SHP77 treated with DMSO at 0.1 percent for 48 hours (cell line): Measurements from ENCODE around the gene SRY.
"Not testable (repeated sequence)": the region's sequence is repeated elsewhere in the genome, so short reads cannot be mapped to it uniquely, and the experiment has no call there.

Source experiments
- DNase-seq: peaks from one replicate; lab custom pipeline; 2025; lab: John Stamatoyannopoulos, UW

Gene SRY

DNA sequence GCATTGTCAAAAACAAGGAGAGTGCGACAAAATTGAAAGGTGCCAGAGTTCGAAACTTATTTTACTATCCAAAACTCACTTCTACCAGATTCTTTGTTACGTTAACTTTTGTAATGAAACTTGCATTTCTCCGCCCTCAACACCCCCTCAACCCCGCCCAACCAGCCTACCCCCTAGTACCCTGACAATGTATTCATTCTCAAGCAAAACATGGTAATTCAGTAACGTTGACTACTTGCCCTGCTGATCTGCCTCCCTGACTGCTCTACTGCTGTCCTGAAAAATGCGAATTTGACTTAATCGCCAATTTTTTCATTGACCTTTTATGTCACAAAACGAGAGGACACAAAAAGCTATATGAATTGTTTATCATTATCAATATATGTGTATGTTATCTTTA, at the start of gene SRY:
TSS of gene SRY (minus strand) at position 83 of the 400 bp plus-strand sequence. CDS start at position 4, 79 bp downstream.
- DNase-seq = no peak

DNA sequence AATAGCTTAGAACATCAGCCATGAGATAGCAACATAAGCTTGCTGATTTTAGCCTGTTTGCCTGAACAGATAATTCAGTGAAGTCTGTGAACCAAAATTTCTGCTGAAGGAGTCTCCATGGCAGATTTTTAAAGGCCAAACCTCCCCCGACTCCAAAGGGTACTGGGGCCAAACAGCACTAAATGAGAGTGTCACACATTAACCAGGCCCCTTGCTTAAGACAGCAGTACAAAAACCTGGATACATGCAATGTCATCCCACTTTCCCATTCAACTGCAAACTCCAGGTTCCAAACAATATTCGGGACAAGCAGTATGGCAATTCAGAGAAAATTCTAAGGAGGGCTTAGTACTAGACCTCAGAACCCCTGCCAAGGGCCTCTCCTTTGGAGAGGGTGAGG, 49.6 kb upstream of the SRY start:
- DNase-seq = no peak

DNA sequence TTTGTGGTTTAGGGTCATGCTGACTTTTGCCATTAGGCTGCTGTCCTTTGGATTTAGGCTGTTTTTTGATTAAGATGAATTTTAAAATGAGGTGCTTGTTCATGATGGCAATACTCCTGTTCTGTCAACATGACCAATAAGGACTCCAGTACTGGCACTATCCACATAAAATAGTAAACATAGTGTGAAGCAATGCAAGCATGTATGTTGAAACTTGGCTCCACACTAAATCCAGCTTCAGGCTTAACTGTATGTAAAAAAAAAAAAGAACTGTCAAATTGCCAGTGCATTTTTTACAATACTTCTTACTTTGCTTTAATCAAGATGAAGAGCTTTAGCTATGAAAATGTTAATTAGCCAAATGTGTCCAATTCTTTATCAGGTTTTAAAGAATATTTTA, 47.7 kb upstream of the SRY start:
- DNase-seq = no peak

DNA sequence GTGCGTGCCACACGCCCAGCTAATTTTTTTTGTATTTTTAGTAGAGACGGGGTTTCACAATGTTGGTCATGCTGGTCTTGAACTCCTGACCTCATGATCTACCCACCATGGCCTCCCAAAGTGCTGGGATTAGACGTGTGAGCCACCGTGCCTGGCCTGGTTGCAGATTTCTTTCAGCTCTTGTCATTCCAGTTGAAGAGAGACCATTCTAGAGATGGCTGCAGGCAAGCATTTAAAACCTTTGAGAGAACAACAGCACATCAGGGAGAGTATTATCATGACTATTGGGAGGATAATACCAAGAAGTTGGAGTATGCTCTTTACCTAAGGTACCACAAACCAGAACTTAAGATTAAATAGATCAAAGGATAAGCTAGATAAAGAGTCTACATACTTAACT, 41.0 kb upstream of the SRY start:
- no peak for DNase-seq

DNA sequence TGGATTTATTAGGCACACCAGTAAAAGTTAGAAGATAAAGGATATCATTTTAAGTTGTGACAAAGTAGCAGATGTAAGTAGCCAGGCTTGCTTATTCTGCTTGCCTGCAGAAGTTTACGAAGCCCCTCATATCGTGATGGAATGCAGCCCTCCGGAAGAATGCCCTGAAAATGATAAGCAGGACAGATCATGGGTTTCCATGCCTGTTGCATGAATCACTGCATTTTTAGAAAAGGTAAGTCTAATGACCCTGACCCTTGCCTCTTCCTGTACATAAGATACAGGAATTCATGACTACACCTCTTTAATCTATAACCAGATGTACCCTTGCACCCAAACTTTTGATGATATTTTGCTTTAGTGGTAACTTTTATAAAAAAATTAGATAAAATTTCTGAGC, 37.0 kb upstream of the SRY start:
- DNase-seq = no peak

DNA sequence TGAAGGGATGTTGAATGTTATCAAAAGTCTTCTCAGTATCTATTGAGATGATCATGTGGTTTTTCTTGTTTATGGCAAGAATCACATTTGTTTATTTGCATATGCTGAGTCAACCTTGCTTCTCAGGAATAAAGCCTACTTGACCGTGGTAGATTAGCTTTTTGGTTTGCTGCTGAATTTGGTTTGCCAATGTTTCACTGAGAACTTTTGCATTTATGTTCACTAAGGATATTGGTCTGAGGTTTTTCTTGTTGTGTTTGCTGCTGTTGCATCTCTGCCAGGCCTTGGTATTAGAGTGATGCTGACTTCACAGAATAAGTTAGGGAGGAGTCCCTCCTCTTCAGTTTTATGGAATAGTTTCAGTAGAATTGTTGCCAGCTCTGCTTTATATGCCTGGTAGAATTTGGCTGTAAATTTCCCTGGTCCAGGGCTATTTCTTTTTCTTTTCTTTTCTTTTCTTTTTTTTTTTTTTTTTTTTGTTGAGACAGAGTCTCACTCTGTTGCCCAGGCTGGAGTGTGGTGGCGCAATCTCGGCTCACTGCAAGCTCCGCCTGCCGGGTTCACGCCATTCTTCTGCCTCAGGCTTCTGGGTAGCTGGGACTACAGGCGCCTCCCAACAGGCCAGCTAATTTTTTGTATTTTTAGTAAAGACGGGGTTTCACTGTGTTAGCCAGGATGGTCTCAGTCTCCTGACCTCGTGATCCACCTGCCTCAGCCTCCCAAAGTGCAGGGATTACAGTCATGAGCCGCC, 29.8 kb upstream of the SRY start:
- not testable (repeated sequence) for DNase-seq

DNA sequence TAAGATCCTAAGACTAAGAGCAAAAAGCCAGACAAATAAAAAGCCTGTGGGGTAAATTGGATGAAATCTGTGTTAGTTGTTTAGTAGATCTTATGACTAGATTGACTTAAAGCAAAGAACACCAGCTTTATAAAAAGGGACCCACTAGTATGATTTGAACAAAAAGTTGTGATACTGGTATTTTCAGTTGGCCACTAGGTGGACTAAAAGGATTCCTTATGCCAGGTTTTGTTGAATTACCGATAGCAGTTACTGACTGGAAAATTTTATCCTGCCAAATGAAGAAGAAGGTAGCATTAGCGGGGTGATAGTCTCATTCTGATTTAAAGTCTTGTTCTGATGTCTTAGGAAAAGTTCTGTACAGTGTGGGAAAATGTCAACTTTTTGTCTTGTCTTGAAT, 12.8 kb upstream of the SRY start:
- DNase-seq = no peak

DNA sequence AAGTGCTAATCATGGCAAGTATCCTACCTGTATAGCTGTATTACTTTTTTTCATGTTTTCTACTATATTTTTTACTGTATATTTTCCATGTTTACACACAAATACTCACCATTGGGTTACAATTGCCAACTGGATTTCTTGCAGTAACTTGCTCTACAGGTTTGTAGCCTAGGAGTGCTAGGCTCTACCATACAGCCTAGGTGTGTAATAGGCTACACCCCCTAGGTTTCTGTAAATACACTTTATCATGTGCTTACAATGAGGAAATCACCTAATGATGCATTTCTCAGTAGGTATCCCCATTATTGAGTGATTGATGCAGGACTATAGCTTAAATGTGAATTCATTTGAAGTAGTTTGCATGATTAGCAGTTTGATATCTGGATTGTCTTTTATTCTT, 10.5 kb upstream of the SRY start:
- DNase-seq = no peak

DNA sequence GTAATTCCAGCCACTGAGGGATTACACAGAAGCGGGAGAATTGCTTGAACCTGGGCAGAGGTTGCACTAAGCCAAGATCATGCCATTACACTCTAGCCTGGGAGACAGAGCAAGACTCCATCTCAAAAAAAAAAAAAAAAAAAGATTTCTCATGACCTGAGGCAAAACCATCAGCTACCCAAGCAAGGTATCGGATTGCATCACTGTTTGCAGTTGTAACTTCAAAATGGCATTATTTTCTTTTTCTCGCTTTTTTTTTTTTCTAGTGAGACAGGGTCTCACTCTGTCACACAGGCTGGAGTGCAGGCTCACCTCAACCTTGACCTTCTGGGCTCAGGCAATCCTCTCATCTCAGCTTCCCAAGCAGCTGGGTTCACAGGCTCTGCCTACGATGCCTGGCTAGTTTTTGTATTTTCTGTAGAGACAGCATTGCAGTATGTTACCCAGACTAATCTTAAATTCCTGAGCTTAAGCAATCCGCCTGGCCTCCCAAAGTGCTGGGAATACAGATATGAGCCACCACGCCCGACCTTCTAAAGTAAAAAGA, 9.6 kb upstream of the SRY start:
- no peak for DNase-seq

DNA sequence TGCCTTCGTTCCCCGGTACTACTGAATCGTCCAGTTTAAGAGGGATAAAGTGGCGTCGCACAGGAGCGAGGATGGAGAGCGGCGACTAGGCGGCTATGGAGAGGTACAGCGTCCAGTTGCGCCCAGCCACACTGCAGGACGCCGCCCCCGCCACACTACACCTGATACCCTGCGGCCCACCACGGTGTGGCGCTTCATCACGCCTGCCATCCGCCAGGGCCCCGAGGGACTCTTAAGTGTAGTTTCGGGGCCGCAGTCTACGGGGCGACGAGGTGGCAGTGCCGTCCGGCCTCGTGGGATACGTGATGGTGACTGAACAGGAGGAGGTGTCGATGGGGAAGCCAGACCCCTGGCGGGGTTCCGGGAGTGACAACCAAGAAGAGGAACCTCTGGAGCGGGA, 2.3 kb upstream of the SRY start:
- no peak for DNase-seq

DNA sequence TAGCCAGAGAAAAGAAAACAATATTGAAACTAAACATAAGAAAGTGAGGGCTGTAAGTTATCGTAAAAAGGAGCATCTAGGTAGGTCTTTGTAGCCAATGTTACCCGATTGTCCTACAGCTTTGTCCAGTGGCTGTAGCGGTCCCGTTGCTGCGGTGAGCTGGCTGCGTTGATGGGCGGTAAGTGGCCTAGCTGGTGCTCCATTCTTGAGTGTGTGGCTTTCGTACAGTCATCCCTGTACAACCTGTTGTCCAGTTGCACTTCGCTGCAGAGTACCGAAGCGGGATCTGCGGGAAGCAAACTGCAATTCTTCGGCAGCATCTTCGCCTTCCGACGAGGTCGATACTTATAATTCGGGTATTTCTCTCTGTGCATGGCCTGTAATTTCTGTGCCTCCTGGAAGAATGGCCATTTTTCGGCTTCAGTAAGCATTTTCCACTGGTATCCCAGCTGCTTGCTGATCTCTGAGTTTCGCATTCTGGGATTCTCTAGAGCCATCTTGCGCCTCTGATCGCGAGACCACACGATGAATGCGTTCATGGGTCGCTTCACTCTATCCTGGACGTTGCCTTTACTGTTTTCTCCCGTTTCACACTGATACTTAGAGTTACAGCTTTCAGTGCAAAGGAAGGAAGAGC, 488 bp downstream of the SRY start:
- no peak for DNase-seq
